ENCODE results near the gene BRD3OS.

BRD3OS gene

DNA sequence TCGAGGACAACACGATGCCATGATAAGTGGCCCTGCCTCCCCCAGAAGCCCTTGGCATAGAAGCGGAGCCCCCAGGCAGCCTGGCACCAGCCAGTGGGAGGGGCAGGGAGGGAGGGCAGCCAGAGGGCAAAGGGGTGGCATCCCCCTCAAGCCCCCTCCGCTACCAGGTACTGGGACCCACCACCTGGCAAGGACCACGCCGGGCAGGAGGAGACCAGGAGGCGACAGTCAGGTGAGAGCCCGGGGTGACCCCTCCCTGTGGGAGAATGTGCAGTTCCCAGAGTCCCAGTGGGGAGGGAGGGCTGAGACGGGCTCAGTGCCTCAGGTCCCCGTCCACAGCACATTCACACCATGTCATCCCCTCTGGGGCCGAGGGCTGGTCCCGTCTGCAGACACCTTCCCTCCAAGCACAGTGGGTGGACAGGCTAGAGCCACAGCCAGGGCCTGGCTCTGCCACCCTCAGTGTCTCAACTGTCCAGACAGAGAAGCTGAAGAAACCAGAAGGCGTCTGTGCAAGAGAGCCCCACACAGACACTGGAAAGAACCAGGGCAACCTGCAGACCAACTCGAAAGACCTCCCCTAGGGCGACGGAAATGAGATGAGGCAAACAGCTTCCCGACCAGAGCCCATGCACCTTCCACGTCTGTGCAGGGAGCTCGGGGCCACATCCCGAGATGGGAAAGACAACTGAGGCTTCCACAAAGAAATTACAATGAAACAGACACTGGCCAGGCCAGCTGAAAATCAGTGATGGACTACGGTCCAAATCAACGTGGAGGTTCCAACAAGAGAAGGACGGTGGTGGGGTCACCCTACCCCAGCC is 31.4 kb downstream of the BRD3OS start:
- H3K4me3 ChIP-seq (ENCODE audit: low read length), result no peak overlapping the region
- no peak overlapping the region for H2AFZ ChIP-seq (ENCODE audit: low read depth, low read length)
- peaks cover 15% of the 10 kb centered on the region for H3K79me2 ChIP-seq (ENCODE audit: low read length)
- no peak overlapping the region for H3K9ac ChIP-seq (ENCODE audit: low read length)
- no peak overlapping the region for H3K27ac ChIP-seq (ENCODE audit: low read length)
- H3K9me3 ChIP-seq (ENCODE audit: insufficient read depth, low read length), result no peaks in the 10 kb centered on the region
- peaks cover 19% of the 10 kb centered on the region for H3K4me1 ChIP-seq (ENCODE audit: low read length)
- no peak for TF ChIP-seq EZH2phosphoT487 (IDR thresholded peaks at IDR 0.05; ENCODE audit: low read depth)
- TF ChIP-seq, protein P1, sequence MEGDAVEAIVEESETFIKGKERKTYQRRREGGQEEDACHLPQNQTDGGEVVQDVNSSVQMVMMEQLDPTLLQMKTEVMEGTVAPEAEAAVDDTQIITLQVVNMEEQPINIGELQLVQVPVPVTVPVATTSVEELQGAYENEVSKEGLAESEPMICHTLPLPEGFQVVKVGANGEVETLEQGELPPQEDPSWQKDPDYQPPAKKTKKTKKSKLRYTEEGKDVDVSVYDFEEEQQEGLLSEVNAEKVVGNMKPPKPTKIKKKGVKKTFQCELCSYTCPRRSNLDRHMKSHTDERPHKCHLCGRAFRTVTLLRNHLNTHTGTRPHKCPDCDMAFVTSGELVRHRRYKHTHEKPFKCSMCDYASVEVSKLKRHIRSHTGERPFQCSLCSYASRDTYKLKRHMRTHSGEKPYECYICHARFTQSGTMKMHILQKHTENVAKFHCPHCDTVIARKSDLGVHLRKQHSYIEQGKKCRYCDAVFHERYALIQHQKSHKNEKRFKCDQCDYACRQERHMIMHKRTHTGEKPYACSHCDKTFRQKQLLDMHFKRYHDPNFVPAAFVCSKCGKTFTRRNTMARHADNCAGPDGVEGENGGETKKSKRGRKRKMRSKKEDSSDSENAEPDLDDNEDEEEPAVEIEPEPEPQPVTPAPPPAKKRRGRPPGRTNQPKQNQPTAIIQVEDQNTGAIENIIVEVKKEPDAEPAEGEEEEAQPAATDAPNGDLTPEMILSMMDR (IDR thresholded peaks at IDR 0.05; ENCODE audit: low read depth, low read length), result no peak
- H3K27me3 ChIP-seq (ENCODE audit: low read depth, low read length), result peaks cover 9% of the 10 kb centered on the region; the same call in 1 of the 2 replicates
- H4K20me1 ChIP-seq (ENCODE audit: insufficient read depth, low read length), result peaks cover 87% of the 10 kb centered on the region
- no peak overlapping the region for H3K4me2 ChIP-seq (ENCODE audit: low read length)
- H3K36me3 ChIP-seq (replicated peaks; ENCODE audit: low read depth, low read length), result no peaks in the 10 kb centered on the region

DNA sequence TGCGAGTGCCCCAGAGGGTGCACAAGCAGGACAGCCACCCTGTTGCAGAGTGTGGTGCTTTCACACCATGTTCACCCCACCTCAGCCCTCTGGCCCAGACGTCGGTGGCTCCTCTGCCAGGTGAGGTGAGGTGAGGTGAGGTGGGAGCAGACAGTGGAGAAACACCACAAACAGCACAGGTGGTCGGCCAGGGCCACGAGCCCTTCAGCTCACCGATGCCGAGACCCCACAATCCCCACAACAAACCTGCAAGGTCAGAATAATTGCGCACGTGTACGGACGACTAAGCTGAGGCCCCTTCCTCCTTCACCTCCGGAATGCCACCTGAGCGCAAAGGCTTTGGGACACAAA is 32.0 kb downstream of the BRD3OS start:
- no peak overlapping the region for H3K4me3 ChIP-seq (ENCODE audit: low read length)
- TF ChIP-seq, protein P1 (IDR thresholded peaks at IDR 0.05; ENCODE audit: low read depth, low read length), result no peak
- no peak for TF ChIP-seq EZH2phosphoT487 (IDR thresholded peaks at IDR 0.05; ENCODE audit: low read depth)
- no peaks in the 10 kb centered on the region for H3K36me3 ChIP-seq (replicated peaks; ENCODE audit: low read depth, low read length)
- no peak overlapping the region for H3K27ac ChIP-seq (ENCODE audit: low read length)
- H3K4me2 ChIP-seq (ENCODE audit: low read length), result no peak overlapping the region
- peaks cover 15% of the 10 kb centered on the region for H3K79me2 ChIP-seq (ENCODE audit: low read length)
- peaks cover 93% of the 10 kb centered on the region for H4K20me1 ChIP-seq (ENCODE audit: insufficient read depth, low read length)
- no peak overlapping the region for H2AFZ ChIP-seq (ENCODE audit: low read depth, low read length)
- peaks cover 9% of the 10 kb centered on the region; the same call in 1 of the 2 replicates for H3K27me3 ChIP-seq (ENCODE audit: low read depth, low read length)
- H3K9ac ChIP-seq (ENCODE audit: low read length), result no peak overlapping the region
- H3K4me1 ChIP-seq (ENCODE audit: low read length), result peaks cover 19% of the 10 kb centered on the region
- no peaks in the 10 kb centered on the region for H3K9me3 ChIP-seq (ENCODE audit: insufficient read depth, low read length)

DNA sequence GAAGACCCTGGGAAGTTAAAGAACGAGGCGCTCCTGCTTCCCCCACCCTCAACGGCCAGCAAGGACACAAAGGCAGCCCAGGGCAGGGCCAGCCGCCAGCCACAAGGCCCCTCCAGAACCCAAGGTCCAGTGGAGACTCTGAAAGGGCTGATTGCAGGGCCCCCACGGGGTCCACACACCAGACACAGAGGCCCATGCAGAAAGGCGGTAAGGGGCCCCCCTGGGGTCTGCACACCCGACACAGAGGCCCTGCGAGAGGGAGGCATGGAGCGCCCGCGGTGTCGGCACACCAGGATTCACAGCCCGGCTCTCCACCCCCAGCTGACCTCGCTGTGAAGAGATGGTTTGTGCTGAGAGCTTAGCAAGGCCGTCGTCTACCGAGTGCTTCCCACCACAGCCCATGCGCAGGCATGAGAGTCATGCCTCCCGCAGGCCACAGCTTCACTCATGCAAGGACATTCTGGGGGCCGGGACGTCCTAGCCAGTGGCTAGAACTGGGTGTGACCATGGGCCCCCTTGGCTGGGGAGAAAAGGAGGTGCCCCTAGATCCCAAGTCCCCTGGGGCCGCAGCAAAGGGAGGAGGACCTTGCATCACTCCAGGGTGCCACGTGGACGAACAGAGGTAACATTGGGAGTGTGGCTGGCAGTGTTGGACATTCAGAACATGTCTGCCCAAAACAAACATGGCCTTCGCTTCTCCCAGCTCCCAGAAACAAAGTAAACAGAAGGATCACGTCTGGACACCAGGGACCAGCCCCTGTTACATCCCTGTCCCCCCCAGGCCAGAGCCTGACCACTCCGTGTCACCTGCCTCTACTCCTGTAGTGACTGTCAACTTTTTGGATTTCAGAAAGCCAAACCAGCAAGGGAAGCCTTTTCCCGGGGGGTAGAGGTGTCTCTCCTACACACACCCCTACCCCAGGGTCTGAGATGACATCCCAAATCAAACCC is 32.7 kb downstream of the BRD3OS start:
- TF ChIP-seq, protein P1 (IDR thresholded peaks at IDR 0.05; ENCODE audit: low read depth, low read length), result no peak
- TF ChIP-seq EZH2phosphoT487 (IDR thresholded peaks at IDR 0.05; ENCODE audit: low read depth), result no peak
- Histone ChIP-seq H3K79me2 (ENCODE audit: low read length) (peaks cover 17% of the 10 kb centered on the region), H3K4me3 (ENCODE audit: low read length) (no peak overlapping the region), H3K27me3 (ENCODE audit: low read depth, low read length) (peaks cover 9% of the 10 kb centered on the region; the same call in 1 of the 2 replicates), H4K20me1 (ENCODE audit: insufficient read depth, low read length) (peaks cover 98% of the 10 kb centered on the region), H3K27ac (ENCODE audit: low read length) (no peak overlapping the region), H3K9ac (ENCODE audit: low read length) (no peak overlapping the region), H3K4me2 (ENCODE audit: low read length) (no peak overlapping the region), H2AFZ (ENCODE audit: low read depth, low read length) (no peak overlapping the region), H3K4me1 (ENCODE audit: low read length) (peaks cover 19% of the 10 kb centered on the region), H3K9me3 (ENCODE audit: insufficient read depth, low read length) (no peaks in the 10 kb centered on the region), H3K36me3 (replicated peaks; ENCODE audit: low read depth, low read length) (no peaks in the 10 kb centered on the region)

DNA sequence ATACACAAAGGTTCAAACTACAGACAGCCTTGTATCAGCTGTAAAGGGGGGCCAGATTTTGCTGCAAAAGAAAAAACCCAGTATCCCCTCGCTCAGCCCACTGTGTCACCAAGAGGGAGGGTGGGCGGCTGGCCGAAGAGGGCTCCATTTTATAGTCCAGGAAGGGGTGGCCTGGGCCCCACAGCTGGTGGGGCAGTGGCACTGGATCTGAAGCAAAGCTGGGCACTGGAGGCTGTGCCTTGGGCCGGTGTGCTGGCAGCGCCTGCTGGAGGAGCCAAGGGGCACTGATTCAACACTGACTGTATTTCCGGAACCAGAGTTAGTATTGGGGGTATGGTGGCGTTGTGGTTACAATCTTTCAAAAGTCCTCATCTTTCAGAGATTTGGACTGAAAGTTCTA is 33.4 kb downstream of the BRD3OS start:
- Histone ChIP-seq H3K79me2 (ENCODE audit: low read length) (peaks cover 22% of the 10 kb centered on the region), H3K9me3 (ENCODE audit: insufficient read depth, low read length) (no peaks in the 10 kb centered on the region), H3K9ac (ENCODE audit: low read length) (no peak overlapping the region), H3K4me2 (ENCODE audit: low read length) (no peak overlapping the region), H3K27me3 (ENCODE audit: low read depth, low read length) (peaks cover 9% of the 10 kb centered on the region; the same call in 1 of the 2 replicates), H2AFZ (ENCODE audit: low read depth, low read length) (no peak overlapping the region), H3K4me1 (ENCODE audit: low read length) (peaks cover 19% of the 10 kb centered on the region), H3K4me3 (ENCODE audit: low read length) (no peak overlapping the region), H3K27ac (ENCODE audit: low read length) (no peak overlapping the region), H3K36me3 (replicated peaks; ENCODE audit: low read depth, low read length) (no peaks in the 10 kb centered on the region), H4K20me1 (ENCODE audit: insufficient read depth, low read length) (peaks cover 99% of the 10 kb centered on the region)
- TF ChIP-seq, protein P1 (IDR thresholded peaks at IDR 0.05; ENCODE audit: low read depth, low read length), result 0 out of 2 replicates have a peak, but pooled peaks have one; percentile 6
- TF ChIP-seq EZH2phosphoT487 (IDR thresholded peaks at IDR 0.05; ENCODE audit: low read depth), result no peak

All from OCI-LY3 (cell line).